Hematopoietic multipotent progenitor cell treated with erythropoietin and hydrocortisone succinate and interleukin-3 and kit ligand, for 17 days (in vitro differentiated cells): ENCODE results near the gene PLCB1.

Experiments
- DNase-seq: peaks from one replicate; pipeline ENCODE4 v3.0.0-alpha.2; 2015; ENCODE audit warnings: low spot score

PLCB1 gene

DNA sequence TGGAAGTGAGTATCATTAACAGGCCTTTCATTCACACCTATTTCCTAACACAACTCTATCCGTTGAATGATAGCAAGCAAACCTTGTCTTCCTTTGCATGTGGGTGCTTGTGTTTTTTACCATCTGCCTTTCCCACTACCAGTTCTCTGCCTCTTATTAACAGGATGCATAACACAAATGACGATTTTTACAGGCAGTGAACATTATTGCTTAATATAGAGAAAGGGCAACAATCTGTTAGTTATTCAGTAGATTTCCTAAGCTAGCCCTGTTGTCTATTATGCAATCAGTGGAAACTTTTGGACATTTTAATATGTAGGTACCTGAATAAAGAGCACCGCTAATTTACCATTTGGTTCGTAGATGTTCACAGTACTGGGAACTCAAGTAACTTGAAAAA is 588.0 kb downstream of the PLCB1 start:
- no peak for DNase-seq

DNA sequence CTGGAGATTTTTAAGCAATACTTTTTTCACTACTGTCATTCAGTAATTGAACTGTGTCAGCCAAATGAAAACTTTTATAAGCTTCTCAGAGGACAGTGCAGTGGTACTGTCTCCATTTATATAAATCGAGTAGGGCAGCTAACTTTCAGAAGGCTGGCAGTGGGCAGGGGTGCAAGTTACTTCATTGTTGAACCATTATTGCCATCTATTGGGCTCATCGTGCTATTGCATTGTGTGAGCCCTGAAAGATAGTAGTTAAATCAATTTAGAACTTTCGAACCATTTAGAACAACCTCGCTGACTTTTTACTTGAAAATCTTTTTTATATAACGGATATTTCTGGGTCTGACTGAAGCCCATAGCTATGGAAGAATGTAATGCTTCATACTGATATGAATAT is 589.0 kb downstream of the PLCB1 start:
- DNase-seq = no peak

DNA sequence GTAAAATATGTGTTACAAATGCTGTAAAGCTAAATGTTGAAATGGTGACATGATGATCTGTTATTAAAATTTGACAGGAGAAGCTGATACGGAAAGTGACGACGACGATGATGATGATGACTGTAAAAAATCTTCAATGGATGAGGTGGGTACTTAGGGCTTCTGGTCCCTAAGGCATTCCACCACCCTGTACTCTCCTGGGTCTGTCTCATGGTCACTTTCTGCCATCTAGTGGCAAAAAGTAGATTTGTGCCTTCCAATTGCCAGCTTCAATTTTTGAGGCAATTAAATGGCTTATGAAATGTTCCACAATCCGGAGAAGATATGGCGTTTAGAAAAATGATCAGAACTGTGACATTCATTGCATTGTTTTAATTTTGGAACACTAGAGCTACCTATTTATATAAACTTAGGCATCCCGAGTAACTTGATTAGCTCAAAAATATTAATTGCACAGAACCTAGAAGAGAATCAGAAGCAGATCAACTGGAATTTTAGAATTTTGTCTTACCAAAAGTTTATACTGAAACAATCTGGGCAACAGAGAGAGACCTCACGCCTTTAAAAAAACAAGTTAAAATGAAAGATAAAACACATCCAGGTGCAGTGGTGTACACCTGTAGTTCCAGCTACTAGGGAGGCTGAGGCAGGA is 590.3 kb downstream of the PLCB1 start:
- peak; percentile 12 for DNase-seq

DNA sequence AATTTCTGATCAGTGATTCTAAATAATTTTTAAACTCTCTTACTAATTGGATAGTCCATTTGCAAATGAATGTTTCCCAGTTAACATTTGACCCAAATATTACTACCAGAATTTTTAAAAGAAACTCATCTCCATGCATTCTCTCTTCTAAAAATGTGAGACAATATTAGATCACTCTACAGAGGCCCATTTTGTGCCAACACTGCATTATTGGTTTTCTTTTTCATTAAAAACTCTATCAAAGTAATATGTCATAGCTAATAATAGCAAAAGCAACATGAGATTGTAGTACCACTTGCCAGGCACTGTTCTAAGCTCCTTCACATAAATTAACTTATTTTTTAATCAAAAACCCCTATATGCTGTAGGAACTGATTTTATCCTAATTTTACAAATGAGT is 591.2 kb downstream of the PLCB1 start:
- DNase-seq = no peak

DNA sequence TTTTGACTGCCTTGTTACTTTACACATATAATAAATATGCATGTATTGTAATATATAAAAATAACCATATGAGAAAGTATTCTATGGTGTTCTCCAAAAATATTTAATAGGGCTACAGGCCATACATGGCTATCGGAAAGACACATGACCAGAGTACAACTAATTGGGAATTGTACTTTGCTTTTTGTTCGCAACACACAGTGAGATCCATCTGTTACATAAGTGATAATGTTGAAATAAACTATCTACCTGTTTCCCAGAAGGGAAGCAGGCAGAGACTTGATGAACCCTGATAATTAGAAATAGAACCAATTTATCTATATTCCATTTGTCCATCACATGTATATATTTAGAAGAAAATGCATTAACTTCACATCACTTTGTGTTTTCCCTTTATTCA is 592.8 kb downstream of the PLCB1 start:
- DNase-seq = no peak

DNA sequence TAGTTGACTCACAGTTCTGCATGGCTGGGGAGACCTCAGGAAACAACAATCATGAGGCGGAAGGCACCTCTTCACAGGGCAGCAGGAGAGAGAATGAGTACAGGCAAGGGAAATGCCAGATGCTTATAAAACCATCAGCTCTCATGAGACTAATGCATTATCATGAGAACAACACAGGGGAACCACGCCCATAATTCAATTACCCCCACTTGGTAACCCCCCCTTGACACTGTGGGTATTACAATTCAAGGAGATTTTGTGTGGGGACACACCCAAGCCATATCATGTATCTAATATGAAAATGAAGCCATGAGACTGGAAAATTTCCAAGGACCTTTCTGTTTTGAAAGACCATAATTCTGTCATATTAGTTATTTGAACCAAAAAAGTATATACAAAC is 594.4 kb downstream of the PLCB1 start:
- no peak for DNase-seq

DNA sequence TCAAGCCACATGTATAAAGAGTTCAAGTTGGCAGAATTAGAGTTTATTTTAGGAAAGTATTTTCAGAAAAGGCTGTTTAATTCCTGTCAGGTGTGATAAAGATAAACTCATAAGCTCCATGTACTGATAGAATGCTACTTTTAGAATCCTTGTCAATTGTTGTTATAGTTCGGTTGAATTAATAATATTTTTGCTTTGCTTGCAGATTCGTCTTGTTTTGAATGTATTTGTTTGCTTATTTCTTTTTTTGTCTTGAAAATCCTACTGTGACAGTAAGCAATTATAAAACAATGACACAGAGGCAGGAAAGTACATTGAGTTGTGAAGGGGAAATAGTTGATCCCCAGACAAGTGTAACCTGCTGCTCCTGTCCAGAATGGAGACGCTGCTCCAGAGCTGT is 602.9 kb downstream of the PLCB1 start:
- no peak for DNase-seq

DNA sequence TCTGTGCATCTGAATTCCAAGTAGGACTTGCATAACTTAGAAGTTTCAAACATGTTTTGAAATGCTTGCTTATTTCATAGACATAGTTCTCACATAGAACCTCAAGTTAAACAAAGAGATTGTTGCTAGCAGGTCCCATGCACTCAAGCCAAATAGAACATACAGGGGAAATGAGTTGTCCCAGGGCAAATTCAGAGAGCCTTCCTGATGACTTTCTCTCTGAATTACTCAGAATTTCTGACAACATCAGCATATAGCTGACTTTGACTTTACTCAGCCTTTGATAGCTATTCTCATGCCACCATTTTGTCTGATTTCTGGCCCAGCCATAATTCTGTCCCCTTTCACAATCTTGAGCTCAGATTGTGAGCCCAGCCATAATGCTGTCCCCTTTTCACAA is 603.6 kb downstream of the PLCB1 start:
- no peak for DNase-seq

DNA sequence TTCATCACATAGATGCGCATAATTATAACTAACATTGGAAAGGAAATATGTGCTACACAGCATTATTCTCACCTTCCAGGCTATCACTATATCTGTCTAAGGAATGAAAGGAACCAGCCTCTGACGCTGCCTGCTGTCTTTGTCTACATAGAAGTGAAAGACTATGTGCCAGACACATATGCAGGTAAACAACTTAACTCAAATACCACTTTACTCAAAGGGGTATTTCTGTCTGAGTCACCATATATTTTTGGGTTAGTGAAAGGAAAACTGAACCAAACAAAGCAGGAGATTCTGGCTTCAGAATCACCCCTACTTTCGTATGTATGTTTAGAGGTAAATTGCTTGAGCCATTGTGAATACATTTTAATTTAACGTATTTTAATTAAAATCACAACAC is 608.2 kb downstream of the PLCB1 start:
- DNase-seq = no peak

DNA sequence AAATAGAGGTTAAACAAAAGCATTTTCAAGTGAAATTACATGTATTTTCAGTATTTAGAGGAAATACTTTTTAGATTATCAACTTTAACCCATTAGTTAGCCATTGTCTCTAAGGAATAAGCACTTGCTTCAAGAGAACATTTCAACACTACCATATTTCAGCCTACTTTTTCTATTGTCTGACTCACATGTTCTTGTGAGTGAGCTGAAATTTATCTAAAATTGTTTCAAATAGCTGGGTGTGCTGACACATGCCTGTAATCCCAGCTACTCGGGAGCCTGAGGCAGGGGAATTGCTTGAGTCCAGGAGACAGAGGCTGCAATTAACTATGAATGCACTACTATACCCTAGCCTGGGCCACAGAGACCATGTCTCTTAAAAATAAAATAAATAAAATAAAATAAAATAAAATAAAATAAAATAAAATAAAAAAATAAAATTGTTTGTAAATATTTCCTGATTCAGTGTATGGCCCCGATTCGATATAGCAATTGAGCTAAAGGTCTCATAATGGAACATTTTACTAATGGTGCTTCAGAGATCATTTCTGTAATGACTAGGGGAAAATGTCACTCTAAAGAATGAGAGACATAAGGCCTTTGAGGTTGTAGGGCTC is 612.3 kb downstream of the PLCB1 start:
- no peak for DNase-seq

DNA sequence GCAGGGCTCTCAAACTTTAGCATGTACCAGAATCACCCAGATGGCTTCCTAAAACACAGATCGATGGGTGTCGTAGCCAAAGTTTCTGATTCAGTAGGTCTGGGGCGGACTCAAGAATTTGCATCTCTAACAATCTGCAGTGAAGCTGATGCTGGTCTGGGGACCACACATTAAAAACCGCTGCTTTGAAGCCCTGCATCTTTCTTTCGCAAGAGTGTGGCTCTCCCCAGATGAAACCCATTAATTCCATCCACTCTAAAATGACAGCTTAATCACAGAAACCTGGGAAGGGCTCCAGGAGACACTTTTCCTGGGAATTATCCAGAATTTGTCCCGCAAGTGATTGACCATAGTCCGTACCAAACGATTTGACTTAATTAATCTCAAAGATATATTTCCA is 617.0 kb downstream of the PLCB1 start:
- no peak for DNase-seq

DNA sequence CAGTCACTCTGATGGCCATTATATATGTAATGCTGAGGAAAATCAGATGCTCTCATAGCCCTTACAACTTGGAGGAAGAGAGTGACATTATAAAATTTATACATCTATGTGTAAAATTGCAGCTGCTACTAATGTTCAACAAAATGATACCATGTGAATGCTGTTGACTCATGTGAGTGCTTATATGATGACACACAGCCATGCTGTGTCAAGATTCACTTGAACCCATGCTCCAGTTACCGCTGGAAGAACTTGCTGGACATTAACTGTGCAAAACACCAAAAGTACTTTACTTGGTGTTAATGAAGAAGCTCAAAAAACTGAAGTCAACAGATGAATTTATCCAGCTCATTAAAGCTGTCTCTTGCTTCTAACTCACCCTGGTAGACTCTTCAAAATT is 617.9 kb downstream of the PLCB1 start:
- no peak for DNase-seq

DNA sequence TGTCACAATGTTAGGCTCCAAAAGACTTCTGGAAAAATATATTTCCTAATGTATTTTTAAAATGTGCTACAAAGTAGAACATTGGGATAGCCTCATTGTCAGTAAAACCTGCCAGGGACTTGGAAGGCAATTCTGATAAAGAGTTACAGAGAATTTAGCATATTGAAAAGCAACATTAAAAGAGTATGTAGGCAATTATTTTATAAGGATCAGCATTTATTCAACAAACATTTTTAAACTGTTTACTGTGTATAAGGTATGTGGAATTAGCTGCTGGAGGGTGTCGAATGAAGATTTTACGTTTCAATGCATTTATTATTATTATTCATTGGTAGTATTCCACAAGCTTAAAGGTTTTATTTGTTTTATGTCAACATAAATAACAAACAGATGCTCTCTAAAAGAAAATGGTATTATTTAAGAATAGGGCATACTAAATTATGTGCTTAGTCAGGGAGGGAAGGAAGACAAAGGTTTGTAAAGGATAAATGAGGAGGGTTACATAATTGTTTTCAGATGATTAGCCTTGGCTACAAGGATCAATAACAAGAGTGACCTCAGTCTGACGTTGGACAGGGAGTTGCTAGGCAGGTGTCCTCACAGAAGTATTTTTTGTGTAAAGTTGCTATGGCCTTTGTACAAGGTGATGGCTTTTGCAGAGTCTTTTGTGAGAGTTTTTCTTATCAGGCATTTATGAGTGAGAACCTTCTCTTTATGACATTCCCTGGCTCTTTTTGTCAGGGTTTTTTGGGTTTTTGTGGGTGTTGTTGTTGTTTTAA is 623.5 kb downstream of the PLCB1 start:
- no peak for DNase-seq

DNA sequence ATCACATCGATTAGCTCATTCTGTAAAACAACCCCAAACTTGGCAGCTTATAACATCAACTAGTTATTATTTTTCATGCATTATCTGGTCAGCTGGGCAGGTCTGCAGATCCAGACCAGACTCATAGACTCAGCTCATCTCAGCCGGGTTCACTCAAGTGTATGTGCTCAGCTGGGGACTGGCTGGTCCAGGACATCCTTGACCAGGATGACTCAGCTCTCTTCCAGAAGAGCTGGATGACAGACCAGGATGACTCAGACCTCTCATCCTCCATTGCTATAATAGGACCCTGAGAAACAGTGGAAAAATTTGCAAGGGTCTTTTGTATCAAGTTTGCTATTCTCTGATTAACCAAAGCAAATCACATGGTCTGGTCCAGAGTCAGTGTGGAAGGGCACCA is 624.3 kb downstream of the PLCB1 start:
- DNase-seq = no peak

DNA sequence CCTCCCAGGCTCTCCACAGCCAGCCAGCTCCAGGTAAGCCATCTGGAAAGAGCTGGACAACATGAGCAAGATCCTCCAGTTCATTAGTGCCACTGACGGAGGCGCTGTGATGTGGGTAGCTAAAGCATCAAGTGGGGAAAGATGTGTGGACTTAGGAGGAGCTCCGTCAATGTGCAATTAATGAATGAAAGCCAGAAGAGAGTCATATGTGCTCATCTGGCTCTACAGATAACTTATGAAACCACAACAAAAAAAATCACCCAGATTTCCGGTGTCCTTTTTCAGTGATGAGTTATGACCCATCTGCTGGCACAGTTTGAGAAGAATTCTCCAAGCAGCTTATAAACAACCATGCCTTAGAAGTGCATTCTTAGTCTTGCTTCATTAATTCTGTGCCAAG is 625.1 kb downstream of the PLCB1 start:
- no peak for DNase-seq

DNA sequence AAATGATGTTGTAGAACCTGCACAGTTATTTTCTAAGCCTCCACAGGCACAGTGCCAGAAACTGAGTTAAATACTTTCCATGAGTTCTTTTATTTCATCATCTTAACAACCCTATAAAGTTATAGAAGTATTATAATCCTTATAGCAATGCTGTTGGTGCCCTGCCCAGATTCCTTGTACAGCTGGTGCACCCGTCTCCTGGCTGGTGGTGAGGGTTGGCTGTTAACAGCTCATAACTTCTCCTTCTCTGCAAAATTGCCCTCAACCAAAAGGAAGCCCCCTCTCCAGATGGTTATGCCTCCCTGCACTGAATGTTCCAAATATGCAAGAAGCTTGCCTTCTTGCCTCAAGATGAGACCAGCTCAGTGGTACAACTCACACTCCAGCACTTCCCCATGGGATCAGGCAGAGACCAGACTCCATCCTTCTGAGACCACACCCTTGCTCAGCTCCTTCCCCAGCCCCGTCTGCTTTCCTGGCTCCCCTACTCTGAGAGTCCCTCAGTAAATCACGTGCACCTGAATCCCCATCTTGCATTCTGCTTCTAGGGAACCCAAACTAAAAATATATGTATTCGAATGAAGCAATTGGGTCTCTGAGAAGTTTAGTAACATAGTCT is 632.4 kb downstream of the PLCB1 start:
- DNase-seq = no peak

DNA sequence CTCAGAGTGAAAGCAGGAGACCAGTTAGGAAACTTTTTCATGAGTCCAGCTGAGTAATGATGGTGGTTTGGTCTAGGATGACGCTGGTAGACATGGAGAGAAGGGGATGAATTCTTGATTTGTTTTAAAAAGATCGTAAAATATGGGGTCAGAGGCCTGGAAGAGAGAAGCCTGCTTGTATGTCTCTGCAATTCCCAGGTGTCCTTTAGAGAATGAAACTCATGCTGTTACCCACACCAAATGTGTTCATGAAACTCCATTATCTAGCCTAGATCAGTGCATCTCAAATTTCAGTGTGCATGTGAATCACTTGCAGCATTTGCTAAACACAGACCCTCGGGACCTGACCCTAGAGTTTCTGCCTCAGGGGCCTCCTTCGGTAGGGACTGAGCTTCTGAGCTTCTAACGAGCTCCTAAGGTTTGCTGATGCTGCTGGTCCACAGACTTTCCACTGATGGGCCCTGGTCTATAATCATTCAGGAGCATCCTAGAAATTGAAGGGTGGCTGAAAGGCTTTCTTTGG is 634.9 kb downstream of the PLCB1 start:
- DNase-seq = no peak

DNA sequence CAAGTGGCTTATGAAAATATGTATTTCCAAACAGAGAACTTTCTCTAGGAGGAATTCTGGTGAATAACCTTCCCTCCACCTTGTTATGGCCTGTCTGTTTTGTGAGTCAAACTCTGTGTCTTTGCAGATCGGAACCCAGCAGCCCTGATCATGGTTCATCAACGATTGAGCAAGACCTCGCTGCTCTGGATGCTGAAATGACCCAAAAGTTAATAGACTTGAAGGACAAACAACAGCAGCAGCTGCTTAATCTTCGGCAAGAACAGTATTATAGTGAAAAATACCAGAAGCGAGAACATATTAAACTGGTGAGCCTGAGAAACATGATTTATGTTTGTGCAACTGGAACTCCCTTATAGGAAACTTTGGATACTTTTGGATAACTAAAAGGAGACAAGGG is 642.3 kb downstream of the PLCB1 start:
- DNase-seq = no peak

DNA sequence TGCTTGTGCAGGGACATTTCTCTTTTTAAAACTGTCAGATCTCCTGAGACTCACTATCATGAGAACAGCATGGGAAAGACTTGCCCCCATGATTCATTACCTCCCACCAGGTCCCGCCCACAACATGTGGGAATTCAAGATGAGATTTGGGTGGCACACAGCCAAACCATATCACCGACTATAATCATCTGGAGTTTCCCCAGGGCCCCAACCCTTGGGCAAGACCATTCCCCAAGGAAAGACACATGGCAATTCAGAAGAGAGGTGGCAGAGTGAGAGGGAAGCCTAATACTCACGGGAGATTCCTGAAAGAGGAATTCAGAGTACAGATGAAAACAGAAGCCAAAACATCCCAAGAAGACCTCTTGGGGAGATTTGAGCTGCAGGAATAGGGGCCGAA is 645.8 kb downstream of the PLCB1 start:
- DNase-seq = no peak

DNA sequence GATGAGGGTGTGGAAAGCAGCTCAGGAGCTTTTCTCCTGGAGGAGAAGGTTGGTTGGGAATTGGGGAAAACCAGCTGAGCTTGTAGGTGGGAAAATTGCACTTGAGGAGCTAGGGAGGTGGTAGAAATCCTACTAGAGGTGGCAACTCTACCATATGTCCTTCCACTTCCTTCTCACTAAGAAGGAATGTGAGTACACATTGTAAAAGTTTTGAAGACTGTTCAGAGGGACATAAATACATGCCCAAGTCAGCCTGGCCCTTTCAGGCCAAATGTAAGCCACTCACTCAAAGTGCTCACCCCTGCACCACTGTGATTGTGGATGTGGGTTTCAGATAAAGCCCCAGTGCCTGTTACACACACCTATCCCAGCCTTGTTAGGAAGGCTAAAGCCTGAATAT is 646.3 kb downstream of the PLCB1 start:
- no peak for DNase-seq

DNA sequence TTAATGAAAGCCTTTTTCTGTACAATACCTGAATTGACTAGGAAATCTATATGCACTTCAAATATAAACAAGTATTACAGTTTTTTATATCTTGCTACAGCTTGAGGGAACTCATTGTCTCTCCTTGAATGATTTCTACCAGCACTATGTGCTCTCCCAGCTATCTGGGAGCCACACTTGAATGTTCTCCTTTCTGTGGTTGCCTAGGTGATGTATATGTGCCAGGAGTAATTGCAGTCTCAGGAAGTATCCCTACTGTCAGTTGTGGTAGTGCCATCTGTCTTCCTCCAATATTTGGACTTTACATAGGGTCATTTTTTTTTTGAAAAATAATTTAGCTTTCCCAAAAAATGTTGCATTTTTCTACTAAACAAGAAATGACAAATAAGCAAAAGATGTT is 648.8 kb downstream of the PLCB1 start:
- DNase-seq = no peak

DNA sequence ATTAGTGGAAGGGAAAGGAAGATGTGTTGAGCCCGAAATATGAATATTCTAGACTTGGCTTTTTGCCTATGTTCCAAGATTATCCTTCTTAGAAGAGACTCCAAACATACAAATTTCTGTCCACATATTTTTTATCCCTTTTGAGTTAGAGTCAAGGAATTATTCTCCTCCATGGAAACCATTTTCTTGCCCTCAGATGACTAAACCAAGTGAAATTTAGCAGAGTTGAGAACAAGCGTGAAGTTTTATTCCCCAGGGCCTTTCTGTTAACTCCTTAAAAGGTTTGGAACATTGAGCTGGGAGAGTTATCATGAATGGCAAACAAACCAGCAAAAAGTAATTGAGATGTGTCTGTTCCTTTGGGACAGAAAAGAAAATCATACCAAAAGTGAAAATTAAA is 650.7 kb downstream of the PLCB1 start:
- DNase-seq = no peak

DNA sequence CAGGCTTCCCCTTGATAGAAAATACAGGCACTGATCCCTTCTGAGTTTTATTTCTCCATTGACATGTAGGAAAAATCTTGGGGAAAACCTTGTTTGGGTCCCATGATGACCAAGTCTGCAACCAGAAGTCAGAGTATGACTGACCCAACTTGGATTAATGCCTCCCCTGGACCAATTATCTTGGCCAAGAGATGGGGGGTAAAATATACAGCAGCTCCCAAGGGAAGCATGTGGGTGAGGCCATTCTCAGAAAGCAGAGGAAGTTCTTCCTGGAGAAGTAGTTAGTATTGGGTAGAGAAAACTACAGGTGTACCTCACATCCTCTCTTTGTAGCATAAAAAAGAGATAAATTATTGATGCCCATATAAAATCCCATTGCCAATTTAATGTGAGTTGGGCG is 651.7 kb downstream of the PLCB1 start:
- DNase-seq = no peak
